ENCODE data around the gene PCK1.
"Not testable (repeated sequence)": the region's sequence is repeated elsewhere in the genome, so short reads cannot be mapped to it uniquely, and the experiment has no call there.

PCK1 gene

DNA sequence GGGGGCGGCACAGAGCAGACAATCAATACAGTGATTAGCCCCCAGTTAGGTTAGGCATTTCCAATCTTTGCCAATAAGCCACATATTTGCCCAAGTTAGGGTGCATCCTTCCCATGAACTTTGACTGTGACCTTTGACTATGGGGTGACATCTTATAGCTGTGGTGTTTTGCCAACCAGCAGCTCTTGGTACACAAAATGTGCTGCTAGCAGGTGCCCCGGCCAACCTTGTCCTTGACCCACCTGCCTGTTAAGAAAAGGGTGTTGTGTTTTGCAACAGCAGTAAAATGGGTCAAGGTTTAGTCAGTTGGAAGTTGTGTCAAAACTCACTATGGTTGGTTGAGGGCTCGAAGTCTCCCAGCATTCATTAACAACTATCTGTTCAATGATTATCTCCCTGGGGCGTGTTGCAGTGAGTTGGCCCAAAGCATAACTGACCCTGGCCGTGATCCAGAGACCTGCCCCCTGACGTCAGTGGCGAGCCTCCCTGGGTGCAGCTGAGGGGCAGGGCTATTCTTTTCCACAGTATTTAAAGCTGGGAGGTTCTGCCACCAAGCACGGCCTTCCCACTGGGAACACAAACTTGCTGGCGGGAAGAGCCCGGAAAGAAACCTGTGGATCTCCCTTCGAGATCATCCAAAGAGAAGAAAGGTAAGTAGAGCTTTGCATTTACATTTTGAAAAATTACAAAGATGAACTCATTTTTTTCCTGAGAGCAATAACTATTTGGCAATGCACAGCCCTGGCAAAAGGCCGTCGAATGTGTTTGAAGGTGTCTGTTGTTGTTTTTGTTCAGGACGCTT lies at the start of gene PCK1:
Gene PCK1 (plus strand): TSS at position 557 of the 802 bp plus-strand sequence. CDS start 302 bp downstream, outside the sequence.
- no peak for DNase-seq (ENCODE audit: low spot score)

DNA sequence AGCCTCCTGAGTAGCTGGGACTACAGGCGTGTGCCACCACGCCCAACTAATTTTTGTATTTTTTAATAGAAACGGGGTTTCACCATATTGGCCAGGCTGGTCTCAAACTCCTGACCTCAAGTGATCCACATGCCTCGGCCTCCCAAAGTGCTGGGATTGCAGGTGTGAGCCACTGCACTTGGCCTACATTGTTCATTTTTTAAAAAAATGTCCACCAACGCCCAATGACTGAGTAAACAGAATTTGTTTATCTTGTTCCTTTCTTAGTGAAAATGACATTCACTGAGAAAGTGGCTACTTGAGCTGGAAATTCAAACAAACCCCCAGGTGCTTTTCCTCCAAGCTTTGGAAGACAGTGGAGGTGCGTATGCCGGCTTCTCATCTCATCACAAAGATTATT lies 49.2 kb upstream of the PCK1 start:
- DNase-seq (ENCODE audit: low spot score), result not testable (repeated sequence)

DNA sequence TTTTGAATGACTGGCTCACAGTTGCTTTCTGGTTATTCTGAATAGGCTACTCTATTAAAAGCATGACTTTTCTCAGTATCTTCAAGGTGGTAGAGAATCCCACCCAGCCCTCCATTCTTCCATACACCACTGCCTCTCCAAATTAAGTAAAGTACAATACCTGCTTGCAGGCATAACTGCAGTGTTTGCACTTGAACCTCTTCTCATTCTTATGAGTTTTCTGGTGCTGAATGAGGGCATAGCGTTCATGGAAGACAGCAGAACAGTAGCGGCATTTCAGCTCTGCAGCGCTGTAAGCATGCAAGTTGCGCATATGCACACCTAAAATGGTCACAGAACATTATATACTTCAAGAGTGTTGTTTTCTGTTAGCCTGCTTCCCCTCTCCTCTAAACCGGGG lies 48.5 kb upstream of the PCK1 start:
- DNase-seq (ENCODE audit: low spot score), result no peak

DNA sequence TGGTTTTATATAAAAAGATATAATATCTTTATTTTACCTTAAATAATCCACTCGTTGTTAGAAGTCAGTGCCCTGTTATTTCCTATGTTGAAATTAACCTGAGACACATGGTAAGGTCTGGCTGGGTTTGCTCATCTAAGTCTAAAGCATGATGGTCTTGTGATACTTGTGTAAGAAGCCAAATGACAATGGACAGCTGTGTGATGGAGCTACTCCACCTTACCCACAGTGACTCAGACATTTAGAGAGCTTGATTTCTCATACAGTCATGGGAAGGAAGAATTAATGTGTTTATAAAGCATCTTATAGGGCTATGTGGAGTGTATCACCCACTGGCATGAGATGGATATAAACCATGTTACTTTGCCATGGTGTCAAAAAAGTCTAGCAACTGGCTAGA lies 47.7 kb upstream of the PCK1 start:
- no peak for DNase-seq (ENCODE audit: low spot score)

DNA sequence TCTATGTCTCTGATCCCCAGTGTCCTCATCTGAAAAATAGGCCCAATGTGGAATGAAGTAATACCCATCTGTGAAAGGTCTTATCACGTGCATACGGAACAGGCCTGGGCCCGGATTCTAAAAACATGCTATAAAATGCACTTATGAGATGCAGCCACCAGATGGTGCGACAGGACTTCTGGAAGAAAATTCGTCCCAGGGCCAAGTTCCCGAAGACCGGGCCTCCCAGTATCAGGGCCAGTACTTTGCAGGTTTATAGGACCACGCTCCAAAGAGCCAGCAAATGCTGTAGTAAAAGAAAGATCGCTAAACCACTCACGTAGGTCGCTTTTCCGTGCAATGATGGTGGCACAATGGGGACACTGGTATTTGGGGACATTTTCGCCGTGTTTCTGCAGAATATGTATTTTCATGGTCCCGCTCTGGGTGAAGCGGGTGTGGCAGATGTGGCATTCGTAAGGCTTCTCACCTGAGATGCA lies 46.6 kb upstream of the PCK1 start:
- peak; percentile 16 for DNase-seq (ENCODE audit: low spot score)

DNA sequence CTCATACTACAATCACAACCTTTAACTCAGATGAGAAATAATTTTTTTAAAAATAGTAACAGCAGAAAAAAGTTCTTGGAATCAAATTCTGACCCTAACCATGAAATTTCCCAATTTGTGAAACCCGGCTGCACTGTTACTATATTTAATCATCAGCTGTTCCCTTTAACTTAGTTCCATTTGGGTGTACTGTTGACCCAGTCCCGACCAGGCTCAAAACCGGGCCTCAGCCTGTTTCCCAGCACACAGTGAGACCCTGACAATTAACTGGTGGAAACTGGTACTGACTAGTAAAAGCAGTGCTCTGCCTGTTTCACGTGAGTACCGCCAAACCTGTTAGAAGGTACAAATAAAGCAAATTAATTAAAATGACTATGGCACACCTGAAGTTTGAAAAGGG lies 43.0 kb upstream of the PCK1 start:
- DNase-seq (ENCODE audit: low spot score), result no peak

DNA sequence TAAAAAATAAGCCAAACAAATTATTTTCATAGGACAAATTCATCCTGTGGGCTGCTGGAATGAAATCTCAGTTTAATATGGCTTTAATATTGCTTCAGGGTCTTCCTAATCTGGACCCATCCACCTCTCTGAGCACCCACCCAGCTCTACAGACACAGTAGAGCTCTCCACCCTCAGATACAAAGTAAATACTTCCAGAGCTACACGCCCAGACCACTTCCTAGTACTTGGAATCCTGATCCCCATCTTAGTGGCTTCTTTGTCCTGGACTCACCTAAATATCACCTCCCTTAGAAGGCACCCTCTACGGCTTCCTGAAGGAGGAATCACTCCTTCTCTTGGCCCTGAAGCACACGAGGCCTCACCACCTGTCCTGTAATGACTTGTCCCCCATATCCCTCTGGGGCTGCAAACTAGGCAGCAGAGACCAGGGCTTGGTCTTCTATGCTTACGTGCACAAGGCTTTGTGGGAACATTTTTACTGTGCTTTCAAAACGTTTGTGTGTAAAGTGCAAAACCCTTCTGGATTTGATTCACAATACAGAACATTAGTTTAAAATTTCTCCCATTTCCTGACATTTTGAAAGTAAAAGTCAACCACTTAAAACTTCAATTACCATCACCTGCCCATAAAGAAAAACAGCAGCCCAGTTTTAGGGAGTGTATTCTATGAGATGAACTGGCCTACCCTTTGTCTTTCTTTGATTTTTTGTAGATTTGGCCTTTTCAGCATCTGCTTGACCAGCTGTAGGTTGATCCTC lies 38.4 kb upstream of the PCK1 start:
- no peak for DNase-seq (ENCODE audit: low spot score)

DNA sequence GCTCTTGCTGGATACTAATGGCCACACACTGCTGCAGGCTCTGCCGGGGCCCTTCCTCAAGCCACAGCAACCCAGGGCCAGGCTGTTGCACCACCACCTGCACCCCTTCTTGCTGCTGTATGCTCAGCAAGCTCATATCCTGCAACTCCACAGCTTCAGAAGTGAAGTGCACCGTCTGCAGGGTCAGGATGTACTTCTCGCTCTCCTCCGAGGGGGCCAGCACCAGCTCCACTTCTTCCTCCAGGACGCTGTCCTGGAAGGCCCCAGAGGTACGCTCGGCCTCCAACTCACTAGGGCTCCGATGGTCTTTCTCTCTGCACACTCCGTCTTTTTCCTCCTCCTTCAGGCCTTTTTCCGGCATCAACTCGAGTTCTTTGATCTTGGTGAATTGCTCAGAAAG lies 37.1 kb upstream of the PCK1 start:
- no peak for DNase-seq (ENCODE audit: low spot score)

DNA sequence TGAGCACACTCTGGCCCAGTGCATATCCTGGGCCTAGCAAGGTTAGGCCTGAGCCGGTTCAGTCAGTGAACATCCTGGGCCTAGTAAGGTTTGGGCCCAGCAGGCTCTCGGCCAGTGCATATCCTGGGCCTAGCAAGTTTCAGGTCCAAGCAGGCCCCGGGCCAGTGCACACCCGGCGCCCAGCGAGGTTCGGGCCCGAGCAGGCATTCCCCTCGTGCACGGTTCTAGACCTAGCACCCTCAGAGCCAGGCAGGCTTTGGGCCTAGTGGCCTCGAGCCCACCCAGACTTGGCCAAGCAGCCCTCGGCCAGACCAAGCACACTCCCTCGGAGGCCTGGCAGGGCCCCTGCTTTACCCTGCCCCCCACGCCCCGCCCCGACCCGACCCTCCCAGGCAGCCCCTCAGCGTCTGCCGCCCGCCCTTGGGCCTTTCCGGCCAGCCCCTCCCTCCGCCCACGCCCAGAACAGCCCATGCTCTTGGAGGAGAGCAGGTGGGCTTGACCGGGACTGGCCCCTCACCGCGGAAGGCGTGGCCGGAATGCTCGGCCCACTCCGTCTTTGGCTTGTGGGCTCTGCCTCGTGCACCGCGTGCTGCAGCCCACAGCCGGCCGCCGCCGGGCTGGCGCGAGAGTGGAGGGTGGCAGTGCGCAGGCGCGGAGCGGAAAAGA lies 36.3 kb upstream of the PCK1 start, which contains the start of gene CTCFL:
Gene CTCFL (minus strand): TSS at position 630 of the 666 bp plus-strand sequence. CDS start 935 bp downstream, outside the sequence.
- DNase-seq (ENCODE audit: low spot score), result no peak

DNA sequence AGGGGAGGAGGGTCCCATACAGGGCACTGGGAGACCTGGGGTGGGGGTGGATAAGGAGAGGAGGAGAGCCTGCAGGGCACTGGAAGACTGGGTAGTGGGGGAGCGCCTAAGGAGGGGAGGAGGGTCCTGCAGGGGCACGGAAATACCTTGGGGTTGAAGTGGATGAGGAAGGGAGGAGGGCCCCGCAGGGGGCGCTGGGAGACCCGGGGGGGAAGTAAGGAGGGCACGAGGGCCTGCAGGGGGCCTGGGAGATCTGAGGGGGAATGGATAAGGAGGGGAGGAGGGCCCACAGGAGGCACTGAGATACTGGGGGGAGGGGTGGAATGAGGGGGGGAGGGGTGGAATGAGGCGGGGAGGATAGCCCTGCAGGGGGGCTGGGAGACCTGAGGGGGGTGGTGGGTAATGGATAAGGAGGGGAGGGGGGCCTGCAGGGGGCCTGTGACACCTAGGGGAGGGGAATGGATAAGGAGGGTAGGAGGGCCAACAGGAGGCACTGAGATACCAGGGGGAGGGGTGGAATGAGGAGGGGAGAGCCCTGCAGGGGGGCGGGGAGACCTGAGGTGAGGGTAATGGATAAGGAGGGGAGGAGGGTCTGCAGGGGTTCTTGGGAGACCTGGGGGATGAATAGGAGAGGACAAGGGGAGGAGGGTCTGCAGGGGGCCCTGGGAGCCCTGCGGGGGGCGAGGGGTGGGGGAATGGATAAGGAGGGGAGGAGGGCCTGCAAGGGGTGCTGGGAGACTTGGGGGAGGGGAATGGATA lies 35.4 kb upstream of the PCK1 start:
- no peak for DNase-seq (ENCODE audit: low spot score)

DNA sequence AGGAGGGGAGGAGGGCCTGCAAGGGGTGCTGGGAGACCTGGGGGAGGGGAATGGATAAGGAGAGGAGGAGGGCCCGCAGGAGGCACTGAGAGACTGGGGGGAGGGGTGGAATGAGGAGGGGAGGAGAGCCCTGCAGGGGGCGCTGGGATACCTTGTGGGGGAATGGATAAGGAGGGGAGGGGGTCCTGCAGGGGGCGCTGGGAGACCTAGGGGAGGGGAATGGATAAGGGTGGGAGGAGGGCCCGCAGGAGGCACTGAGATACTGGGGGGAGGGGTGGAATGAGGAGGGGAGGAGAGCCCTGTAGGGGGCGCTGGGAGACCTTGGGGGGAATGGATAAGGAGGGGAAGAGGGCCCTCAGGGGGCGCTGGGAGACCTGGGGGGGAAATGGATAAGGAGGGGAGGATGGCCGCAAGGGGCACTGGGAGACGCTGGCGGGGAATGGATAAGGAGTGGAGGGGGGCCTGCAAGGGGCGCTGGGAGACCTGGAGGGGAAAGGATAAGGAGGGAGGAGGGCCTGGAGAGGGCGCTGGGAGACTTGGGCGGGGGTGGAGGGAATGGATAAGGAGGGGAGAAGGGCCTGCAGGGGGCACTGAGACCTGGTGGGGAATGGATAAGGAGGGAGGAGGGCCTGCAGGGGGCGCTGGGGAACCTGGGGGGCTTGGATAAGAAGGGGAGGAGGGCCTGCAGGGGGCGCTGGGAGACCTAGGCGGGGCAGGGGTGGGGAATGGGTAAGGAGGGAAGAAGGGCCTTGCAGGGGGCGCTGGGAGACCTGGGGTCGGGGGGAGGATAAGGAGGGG lies 34.6 kb upstream of the PCK1 start:
- no peak for DNase-seq (ENCODE audit: low spot score)

DNA sequence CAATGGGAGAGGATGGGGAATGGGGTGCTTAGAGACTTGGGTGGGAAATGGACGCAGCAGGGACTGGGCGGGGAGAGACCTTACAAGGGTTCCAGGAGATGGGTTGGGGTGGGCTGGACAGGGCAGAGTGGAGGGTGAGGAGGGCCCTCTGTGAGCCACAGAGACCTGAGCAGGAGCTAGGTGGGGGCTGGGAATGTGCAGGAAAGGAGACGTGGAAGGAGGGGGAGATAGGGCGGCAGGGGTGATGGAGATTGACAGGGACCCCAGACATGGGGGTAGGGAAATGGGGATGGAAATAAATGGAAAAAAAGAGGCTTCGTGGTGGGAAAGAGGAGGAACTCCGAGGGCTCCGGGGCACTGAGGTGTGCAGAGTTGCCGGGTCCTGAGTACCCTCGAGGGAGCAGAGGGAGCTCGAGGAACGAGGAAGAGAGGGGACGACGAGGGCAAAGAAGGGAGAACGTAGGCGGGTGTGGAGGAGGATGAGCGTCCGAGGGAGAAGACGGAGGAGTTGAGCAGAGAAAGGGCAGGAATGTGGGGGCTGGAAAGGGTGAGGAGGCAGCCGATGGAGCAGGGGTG lies 33.9 kb upstream of the PCK1 start:
- DNase-seq (ENCODE audit: low spot score), result no peak

DNA sequence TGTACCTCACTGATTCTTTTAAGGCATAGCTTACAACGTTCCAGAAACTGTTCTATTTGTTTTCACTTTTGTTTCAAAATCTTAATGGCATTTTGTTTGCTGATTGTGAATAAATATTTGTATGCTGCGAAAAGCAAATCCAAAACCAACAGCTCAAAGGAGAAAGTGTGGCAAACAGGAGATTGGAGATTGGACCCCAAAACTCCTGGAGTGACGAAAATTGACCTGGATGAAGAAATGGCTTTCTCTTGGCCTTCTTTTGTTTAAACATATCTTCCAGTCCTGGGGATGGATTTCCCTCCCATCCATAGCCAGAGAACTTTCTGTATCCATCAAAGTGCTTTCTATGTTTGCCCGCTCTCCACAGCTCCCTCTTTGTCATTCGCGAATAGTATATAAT lies 33.2 kb upstream of the PCK1 start:
- no peak for DNase-seq (ENCODE audit: low spot score)

DNA sequence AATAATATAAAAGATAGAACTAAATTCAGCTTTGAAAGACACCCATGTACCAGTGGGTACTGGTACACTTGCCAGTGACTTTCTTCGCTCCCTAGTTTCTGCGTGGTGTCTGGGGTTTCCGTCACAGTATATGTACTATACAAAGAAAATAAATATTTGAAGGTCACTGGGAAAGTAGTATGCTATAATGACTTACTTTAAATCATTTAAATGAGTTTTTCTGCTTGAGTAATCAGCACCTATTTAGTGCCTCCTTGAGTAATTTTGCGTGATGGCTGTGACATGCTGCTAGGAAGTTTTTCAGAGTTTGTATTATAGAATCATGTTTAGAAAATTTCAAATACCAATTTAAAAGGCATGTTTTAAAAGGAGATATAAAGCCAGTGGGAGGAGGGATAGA lies 32.8 kb upstream of the PCK1 start:
- no peak for DNase-seq (ENCODE audit: low spot score)

DNA sequence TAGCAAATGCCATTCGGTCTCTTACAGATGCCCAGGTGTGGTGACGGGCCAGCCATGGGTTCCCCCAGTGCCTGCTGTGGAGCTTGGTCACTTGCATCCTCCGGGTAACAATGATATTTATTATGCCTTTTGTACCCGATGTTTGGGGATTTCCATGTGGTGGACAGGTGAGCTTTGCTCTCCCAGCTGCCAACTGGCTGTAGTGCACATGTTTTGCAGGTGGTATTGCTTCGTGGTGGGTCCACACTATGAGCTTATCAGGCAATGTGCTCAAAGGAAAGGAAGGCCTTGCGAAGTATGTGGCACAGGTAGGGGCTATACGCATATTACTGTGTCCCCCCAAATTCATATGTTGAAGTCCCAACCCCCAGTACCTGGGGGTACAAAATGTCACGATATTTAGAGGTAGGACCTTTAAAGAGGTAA lies 31.7 kb upstream of the PCK1 start:
- no peak for DNase-seq (ENCODE audit: low spot score)

DNA sequence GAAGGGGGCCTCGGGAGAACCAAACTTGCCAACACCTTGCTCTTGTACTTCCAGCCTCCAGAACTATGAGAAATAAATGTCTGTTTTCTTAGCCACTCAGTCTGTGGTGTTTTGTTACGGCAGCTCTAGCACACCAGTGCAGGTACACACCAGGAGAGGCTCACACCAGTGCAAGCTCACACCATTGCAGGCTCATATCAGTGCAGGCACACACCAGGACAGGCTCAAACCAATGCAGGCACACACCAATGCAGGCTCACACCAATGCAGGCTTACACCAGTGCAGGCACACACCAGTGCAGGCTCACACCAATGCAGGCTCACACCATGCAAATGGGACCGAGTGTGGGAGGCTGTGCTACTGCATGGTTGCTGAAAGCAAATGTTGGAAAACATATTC lies 31.1 kb upstream of the PCK1 start:
- DNase-seq (ENCODE audit: low spot score), result no peak

DNA sequence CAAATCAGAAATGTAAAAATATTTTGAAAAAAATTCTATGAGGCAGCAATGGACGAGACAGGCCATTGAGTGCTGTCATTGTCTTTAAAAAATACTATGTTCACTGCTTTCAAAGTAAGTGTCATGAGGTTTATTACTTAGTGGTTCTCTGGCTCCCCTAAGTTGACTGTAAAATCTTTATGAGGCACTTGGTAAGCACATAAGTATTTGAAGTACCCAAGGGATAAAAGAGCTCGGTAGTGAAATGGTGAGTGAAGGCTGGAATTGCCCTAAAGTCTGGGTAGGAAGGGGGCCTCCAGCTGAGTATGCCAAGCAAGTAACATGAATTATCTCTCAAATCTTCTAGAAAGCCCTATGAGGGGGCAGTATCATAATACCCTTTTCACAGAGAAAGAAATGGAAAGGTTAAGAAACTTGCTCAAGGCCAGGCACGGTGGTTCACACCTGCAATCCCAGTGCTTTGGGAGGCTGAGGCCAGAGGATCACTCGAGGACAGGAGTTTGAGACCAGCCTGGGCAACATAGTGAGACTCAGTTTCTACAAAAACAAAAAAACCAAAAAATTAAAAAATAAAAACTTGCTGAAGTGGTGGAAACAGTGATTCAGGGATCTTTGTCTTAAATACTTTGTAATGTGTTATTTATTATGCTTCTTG lies 30.5 kb upstream of the PCK1 start:
- no peak for DNase-seq (ENCODE audit: low spot score)

DNA sequence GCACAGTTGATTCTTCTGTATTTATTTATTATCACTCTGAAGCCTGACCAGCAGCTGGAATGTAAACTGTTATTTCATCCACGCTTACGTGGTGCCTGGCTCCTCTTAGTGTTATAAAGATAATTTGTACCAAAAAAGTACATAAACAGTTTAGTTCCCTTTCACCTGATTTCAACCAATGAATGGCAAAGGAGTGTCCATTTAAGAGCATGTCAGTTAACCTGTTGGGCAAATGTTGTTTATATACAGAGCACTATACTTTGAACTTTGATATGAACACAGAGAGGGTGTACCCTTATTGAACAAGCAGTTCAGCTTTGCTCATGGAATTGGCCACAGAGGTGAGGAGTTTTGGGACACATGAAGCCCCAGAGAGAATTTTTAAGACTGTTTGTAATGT lies 28.8 kb upstream of the PCK1 start:
- no peak for DNase-seq (ENCODE audit: low spot score)

DNA sequence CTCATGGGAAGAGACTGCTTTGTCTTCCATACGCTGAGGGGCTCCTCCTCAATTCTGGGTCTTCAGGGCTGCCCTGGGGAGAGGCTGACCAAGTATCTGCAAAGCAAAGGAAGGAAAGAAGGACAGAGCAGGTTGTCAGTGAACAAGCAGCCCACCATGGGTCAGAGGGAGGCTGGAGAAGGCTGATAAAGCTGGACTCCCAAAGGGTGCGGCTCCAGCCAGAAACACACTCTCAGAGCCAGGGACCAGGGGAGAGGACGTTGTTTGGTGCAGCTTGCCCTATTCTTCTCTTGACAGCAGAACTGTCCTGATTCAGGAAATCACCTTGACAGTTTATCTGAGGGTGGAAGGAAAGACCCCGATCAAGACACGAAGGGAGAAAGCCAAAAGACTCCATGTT lies 25.6 kb upstream of the PCK1 start:
- DNase-seq (ENCODE audit: low spot score), result no peak

DNA sequence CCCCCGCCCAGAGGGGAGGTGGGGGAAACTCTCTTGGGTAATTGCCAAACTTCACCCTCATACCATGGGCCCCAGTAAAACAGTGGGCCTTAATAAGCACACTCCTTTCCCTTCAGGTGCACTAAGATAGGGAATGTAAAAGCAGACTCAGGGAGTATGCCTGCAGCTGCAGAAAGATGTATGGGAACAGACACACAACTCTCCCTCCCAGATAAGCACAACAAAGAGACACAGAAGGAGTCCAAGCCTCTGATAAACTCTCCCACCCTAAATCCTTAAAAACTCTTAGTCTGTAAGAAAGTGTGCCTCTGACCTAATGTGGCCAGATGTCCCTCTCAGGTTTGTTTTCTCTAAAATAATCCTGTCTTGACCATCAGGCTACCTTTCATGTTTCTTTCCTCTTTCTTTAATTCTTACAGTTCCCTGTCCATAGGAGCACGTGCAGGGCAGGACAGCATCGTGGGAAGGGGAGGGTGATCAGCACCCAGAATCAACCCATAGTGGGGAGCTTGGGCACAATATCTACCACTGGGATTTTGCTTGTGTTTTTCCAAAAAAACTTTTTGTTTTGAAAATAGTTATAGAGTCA lies 24.7 kb upstream of the PCK1 start:
- no peak for DNase-seq (ENCODE audit: low spot score)

All from CD4-positive, alpha-beta T cell treated with Interleukin-2 at 100 ng/mL for 4 hours (primary cell).